T47D (cell line): ENCODE measurements around the gene TNFSF18.

Experiments used
- DNase-seq, 2 experiments: peaks; one replicate each; pipeline versions ENCODE4 v3.0.0 to v3.0.0-alpha.2; 2011 to 2012; ENCODE audit warnings: low read depth in 1 of 2, low spot score in 1 of 2
- JUND ChIP-seq: IDR thresholded peaks from 2 replicates; pipeline ENCODE4 v1.6.1; 2012; ENCODE audit warnings: low read depth
- in situ Hi-C: cut with HindIII; loops from 2 replicates; pipeline ENCODE4 v1.10.0; 2016; ENCODE audit warnings: low sequenced_read_pairs, low pct_unique_long_range_greater_than_20kb

TNFSF18 gene

DNA sequence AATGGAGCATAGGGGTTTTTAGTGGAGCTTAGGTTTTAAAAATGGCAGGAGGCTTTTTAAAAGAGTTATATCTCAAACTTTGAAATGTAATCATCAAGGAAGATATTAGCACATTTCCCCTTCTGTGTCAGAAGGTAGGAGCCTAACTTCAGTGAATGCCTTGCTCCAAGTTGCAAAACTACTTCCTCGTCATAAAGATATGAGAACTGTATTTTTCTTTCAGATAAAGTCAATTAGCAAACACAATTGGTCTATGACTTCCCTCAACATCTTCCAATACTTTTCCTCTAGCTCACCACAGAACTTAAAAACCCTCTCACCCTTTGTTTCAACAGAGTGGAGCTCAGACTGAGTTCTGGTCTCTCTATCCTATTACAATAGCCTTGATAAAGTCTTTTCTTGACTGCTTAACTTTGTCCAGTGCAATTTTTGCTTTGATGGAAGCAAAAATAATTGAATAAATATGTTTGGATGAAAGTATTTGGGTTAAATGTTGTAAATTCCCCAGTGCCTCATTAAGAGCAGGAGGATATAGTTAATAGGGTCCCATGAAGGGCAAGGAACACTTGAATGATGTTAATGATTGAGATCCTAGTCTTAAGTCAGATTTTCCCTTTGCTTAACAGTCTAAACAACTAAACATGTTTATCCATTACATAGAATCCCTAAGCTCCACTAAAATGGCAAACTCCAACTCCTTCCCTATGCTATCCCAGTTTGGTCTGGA, 58.9 kb downstream of the TNFSF18 start:
- in situ Hi-C loops, result no loop called here
- TF ChIP-seq JUND, result no peak
- DNase-seq, result no peak

DNA sequence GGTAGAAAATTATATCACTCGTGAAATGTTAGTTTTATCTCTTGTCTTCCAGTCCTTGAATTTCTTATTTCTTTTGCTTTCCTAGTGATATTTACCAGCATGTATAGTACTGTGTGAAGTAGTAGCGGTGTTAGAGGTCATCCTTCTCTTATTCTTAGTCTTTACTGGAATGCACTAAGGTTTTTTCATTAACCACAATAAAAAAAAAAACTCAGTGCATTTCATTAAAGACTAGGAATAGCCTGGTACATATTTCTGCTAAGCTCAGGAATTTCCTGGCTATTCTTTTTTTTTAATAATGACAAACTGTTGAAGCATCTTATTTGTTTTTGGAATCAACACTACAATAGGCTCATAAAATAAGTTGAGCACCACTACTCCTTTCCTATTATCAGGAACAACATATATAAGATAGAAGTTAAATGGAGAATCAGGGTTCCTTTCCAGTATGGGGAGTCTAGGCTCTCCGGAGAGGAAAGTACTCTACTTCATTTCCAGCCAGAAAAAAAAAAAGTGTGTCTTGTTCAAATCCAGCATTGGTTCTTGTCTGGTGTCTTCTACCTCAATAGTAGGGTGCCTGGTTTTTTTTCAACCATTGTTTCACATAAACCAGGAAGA, 60.0 kb downstream of the TNFSF18 start:
- in situ Hi-C loops, result no loop called here
- no peak for TF ChIP-seq JUND
- no peak for DNase-seq
